Stimulated activated CD4-positive, alpha-beta T cell treated with anti-CD3 and anti-CD28 coated beads, Interleukin-15, amount 100 ng/mL, for 48 hours (primary cell): ENCODE data around the gene TJP3.

Experiments used
- DNase-seq, 2 donors: peaks; one replicate each; pipeline ENCODE4 v3.0.0-alpha.2; 2020; ENCODE audit warnings: low read depth in 2 of 2

Gene TJP3

GRCh38 chr19:3690551-3691371 lies 17.4 kb upstream of the TJP3 start:
- no peak for DNase-seq

- no peak for DNase-seq
Observed at GRCh38 chr19:3691372-3691716, 16.8 kb upstream of the TJP3 start.

GRCh38 chr19:3691726-3692125 lies 16.5 kb upstream of the TJP3 start:
- DNase-seq = no peak

DNA sequence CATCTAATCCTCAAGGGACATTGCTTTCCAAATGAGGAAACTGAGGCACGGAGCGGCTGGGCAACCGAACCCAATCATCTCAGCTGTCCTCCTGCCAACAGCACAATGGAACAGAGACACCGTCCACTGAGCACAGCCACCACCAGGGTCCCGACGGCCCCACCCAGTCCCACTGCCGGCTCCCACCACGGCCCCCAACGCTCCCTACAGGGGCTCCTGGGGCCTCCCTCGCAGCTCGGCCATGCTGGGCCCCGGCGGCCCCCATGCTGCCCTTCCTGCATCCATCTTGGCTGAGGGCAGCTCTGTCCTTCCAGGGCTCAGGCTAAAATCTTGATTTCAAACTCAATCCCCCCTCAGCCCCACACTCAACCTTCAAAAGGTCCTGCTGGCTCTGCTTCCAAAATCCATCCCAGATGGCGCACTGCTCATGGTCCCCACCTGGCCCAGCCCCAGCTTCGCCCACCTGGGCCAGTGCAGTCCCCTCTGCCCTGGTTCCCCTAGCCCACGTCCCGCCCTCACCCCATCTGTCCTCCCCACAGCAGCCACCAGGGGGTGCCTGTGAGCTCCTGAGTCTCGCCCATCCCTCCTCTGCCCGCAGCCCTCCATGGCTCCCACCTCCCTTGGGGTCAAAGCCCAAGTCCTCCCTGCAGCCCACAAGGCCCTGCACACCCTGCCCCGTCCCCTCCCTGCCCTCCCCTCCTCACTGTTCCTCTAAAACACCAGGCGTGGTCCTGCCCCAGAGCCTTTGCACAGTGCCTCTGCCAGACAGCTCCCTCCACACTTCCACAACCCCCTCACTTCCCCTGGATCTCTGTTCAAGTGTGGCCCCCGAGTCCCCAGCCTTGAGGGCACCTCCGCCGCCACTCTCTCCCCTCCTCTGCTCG lies 15.8 kb upstream of the TJP3 start:
- peak in 1 of 2 donors; percentile 43 for DNase-seq

DNA sequence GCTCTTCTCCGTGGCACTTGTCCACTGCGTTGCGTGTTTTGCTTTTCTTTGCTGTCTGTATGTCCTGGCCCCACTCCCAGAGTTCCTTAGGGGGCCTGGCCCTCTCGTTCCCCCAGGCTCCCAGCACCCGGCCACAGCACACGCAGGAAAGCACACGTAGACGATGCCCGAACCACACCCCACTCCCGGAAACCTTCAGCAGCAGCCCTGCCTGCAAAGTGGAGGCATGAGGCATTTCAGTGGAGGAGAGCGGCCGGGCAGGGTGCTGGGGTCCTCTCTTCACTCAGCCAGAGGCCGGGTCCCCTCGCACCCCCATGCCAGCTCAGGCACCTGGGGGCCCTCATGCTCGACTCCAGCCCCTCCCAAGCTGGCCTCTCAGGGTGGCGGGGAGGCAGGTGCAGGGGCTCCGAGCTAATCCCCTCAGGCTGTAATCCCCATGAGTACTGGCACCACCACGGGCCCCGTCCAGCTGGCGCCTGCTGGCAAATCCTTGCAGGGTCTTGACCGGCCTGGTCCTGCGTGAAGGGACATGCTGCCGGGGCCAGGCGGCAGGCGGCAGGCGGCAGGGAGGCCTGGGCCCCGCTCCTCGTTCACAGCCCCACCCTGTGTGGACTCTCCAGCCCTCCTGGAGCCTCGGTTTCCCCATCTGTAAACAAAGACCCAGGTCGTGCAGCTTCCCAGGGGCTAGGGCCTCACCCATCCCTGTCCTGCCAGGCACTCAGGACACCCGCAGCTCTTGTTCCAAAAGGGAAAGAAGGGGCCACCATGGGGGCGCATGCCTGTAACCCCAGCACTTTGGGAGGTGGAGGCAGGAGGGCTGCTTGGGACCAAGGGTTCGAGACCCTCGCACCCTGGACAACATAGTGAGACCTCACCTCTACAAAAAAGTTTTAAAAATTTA lies 14.9 kb upstream of the TJP3 start:
- no peak for DNase-seq

DNA sequence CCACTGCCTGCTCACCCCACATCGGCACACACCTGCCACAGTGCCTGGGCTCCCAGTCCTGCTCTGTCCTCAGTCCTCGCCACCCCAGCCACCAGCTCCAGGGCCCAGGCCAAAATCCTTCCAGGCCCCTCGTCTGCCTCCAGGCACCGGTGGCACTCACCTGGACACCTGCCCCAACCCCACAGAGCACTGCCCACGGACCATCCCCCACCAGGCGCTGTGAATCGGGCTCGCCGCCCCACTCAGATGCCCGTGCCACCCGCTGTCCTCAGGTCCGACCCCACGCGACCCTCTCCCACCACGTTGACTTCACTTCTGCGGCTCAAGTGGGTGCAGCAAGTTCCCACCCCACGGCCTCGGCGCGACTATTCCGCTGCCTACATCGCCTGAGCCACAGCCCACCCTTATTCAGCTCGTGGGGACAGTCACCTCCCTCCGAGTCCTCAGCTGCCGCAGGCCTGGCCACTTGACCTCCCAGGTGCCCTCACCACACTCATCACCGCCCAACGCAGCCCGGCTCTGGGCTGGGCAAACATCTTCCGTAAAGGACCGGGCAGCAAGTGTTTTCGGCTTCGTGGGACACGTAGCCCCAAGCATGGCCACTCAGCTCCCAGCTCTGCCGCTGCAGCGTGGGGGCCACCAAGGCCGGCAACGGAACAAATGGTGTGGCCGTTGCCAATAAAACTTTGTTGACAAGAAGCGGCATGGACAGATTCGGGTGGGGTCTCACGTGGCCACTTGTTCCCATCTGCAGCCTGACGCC lies 13.6 kb upstream of the TJP3 start:
- no peak for DNase-seq

- no peak for DNase-seq
Observed at GRCh38 chr19:3695124-3695733, 13.0 kb upstream of the TJP3 start.

DNA sequence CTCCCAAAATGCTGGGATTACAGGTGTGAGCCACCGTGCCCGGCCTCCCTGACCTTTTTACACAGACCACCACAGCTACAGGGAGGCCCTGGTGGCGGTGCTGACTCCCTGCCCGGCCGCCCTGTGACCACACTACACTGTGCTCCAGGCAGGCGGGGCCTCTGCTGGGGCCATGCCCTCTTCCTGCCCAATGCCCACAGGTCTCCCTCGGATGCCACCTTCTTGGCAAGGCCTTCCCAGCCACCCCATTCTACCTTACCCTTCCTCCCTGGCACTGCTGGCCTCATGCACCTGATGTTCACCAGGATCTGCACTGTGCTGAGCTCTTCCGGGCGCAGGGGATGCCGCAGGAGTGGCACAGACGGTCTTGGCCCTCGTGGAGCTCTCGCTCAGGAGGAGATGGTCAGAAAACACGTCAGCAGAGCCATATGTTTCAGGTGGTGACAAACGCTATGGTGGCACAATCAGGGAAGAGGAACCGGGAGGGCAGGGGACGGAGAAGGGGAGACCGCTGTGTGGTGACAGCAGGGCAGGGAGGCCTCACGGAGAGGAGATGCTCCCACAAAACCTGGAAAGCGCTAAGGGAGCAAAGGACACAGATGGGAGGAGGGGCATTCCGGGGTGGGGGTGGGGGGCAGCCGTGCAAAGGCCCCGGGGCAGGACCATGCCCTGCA lies 12.1 kb upstream of the TJP3 start:
- no peak for DNase-seq

GRCh38 chr19:3696660-3696995 lies 11.6 kb upstream of the TJP3 start:
- no peak for DNase-seq

- no peak for DNase-seq
Observed at GRCh38 chr19:3697094-3697493, 11.1 kb upstream of the TJP3 start.

GRCh38 chr19:3697671-3698385 lies 10.4 kb upstream of the TJP3 start:
- no peak for DNase-seq

DNA sequence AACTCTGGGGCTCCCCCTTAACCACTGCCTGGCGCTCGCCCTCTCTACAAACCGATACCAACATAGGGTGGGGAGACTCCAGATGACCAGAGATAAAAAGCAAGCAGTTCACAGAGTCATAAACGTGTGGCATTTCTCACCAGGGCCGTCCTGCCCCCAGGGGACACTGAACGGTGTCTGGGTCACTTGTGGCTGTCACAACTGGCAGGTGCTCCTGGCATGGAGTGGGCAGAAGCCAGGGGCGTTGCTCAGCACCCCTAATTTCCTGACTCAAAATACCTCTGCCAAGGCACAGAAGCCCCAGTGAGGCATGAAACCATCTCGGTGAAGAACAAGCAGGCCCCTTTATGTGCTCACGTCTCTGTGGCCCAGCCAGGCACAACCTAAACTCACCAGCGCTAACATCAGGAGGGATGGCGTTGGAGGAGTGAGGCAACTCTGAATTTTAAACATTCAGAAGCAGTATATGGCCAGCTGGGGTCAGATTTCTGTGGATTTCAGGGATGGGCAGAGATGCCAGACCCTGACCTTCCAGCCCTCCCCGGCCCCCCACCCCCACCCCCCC lies 9.7 kb upstream of the TJP3 start:
- DNase-seq = no peak

GRCh38 chr19:3698974-3699740 lies 9.0 kb upstream of the TJP3 start:
- no peak for DNase-seq

- no peak for DNase-seq
Observed at GRCh38 chr19:3699741-3700241, 8.4 kb upstream of the TJP3 start.

GRCh38 chr19:3700242-3701032 lies 7.7 kb upstream of the TJP3 start, which contains the start of gene PIP5K1C:
Gene PIP5K1C (minus strand): TSS chr19:3700468. CDS start chr19:3700390, 78 bp downstream.
- peak; percentile 86 to 94 for DNase-seq

DNA sequence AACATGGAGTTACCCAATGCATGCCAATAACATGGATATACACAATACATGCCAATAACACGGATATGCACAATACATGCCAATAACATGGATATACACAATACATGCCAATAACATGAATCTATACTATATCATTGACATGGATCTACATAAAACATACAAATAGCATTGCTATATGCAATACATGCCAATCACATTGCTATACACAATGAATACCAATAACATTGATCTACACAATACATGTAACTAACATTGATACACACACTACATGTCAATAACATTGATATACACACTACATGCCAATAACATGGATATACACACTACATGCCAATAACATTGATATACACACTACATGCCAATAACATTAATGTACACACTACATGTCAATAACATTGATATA lies 7.0 kb upstream of the TJP3 start:
- no peak for DNase-seq

GRCh38 chr19:3707868-3708206 lies 347 bp upstream of the TJP3 start:
- no peak for DNase-seq
